Effector memory CD8-positive, alpha-beta T cell (primary cell): ENCODE data around the gene WBP1L.

Experiments used
- ATAC-seq: fragments of 150-1000 bp; cut with Tn5 transposase; replicated peaks from 2 replicates; pipeline ENCODE4 v1.10.0; 2021; ENCODE audit warnings: mild to moderate bottlenecking, moderate library complexity
- DNase-seq, 3 experiments: peaks; one replicate each; pipeline ENCODE4 v3.0.0; 2021
- H3K27ac Mint-ChIP-seq, 2 donors: one replicate each; pipeline ENCODE4 v1.8.0; 2022; ENCODE audit warnings: mild to moderate bottlenecking in 2 of 2, mixed read lengths in 2 of 2, moderate library complexity in 2 of 2
- H3K27me3 Mint-ChIP-seq, 2 donors: one replicate each; pipeline ENCODE4 v1.8.0; 2022; ENCODE audit warnings: mixed read lengths in 2 of 2
- H3K36me3 Mint-ChIP-seq: one replicate; pipeline ENCODE4 v1.8.0; 2022; ENCODE audit warnings: mild to moderate bottlenecking, moderate library complexity, mixed read lengths; ENCODE audit not compliant: insufficient read depth
- H3K4me1 Mint-ChIP-seq, 2 donors: one replicate each; pipeline ENCODE4 v1.8.0; 2022; ENCODE audit warnings: low read depth in 2 of 2, mixed read lengths in 2 of 2
- H3K4me3 Mint-ChIP-seq, 2 donors: one replicate each; pipeline ENCODE4 v1.8.0; 2022; ENCODE audit warnings: mild to moderate bottlenecking in 2 of 2, mixed read lengths in 2 of 2, moderate library complexity in 2 of 2
- H3K9me3 Mint-ChIP-seq, 2 donors: one replicate each; pipeline ENCODE4 v1.8.0; 2022; ENCODE audit warnings: mixed read lengths in 2 of 2

The WBP1L gene

DNA sequence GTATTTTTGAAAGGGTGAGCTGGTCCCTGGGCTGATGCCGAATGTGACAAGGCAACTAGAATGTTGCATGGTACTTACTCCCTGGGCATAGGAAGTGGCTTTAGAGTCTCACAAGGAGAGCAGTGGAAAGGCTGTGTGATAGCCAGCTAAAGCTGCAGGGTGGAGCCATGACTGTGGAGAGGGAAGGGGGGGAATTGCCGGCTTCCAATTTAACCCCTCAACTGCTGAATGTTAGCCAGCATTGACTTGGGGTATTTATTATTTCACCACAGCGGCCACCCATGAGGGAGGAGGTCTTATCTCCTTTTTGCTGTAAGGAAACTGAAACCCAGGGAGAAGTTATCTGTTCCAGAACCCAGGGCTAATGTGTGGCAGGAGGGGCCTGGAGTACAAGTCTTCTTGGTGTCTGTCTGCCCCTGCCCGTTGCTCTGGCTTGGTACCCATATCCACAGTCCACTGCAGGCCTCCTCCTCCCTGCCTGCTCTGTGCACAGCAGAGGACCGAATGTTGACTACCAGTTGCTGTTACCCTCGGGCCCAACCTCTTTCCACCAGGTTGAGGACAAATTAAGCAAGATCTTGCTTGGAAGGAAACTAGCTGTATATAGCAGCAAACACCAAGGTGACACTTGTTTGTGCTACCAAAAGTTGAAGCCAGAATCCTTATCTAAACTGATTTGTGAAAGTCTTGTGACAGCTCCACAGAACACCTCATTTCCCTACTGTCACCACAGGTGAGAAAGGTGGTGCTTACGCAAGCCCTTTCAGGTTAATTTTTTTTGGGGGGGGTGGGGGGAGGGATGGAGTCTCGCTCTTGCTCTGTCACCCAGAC, 37.6 kb downstream of the WBP1L start:
- Mint-ChIP-seq H3K4me3 (peak overlapping the region in 1 of 2 donors; percentile 14), H3K27me3 (no peaks in the 10 kb centered on the region), H3K27ac (peak overlapping the region in 1 of 2 donors; percentile 44), H3K4me1 (peaks cover 53 to 59% of the 10 kb centered on the region in 2 donors), H3K36me3 (peaks cover 6% of the 10 kb centered on the region), H3K9me3 (no peaks in the 10 kb centered on the region)
- ATAC-seq: no peak
- no peak for DNase-seq

DNA sequence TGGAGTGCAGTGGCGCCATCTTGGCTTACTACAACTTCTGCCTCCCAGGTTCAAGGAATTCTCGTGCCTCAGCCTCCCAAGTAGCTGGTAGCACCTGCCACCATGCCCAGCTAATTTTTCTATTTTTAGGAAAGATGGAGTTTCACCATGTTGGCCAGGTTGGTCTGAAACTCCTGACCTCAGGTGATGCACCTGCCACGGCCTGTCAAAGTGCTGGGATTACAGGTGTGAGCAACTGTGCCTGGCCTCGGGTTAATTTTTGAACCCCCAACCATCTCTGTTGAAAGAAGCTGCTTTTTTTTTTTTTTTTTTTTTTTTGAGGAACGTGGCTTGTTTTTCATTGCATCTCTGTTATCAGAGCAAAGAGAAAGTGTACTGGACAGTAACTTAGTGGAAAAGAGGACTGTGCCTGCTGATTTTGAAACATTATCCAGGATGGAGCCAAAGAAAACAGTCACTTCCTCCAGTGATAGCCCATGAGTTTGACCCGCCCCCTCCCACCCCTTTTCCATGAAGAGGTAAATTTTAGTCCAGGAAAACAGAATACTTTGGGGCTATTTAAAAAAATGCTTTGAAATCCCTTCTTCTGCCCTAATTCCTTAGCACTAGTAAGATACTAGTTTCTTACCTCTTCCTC, 38.3 kb downstream of the WBP1L start:
- peaks cover 54 to 66% of the 10 kb centered on the region in 2 donors for H3K4me1 Mint-ChIP-seq
- H3K27ac Mint-ChIP-seq: peak overlapping the region; percentile 70 to 88
- no peaks in the 10 kb centered on the region for H3K9me3 Mint-ChIP-seq

DNA sequence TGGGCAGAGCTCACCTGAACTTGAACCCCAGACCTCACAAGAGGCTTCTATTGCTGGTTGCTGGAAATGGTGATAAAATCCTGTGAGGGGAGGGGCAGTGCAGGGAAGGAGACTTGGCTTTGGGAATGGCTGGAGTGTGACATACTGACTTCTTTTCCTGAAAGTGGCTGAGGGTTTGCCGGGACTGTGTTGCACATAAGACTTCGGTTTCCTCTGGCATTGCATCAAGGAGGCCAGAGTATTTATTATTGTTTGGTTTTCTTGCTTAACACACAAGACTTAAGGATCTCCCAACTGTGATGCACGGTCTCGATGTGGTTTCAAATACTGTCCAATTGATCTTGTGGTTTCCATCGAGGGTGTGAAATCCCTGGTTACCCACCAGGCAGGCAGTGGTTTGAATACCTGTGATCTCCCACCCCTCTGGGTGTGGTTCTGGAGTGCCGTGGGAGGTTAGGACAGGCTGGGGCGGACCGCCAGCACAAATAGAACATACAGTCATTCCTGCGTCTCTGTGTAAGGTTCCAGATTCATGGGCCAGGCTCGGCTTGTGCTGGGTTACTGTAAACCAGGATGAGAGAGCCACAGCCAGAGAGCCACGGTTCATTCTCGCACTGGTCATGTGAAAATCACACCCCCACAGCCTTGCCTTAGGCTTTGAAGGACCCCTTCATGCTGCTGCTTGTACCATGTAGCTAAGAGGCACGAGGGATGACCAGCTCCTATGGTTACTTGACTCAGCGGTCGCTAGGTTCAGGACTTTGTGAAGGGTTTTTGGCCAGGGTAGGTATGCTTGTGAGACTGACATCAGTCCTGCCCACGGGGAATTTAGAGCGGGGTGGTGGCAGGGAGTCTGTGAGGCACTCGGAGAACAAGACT, 39.2 kb downstream of the WBP1L start:
- Mint-ChIP-seq H3K9me3 (no peaks in the 10 kb centered on the region), H3K27ac (peak overlapping the region; percentile 70 to 88), H3K4me1 (peaks cover 57 to 69% of the 10 kb centered on the region in 2 donors), H3K27me3 (no peaks in the 10 kb centered on the region), H3K4me3 (peak overlapping the region in 1 of 2 donors; percentile 42), H3K36me3 (peaks cover 12% of the 10 kb centered on the region)
- DNase-seq: no peak
- ATAC-seq: no peak

More for the DNA sequence above, 38.3 kb downstream of the WBP1L start:
- Mint-ChIP-seq H3K36me3 (peaks cover 6% of the 10 kb centered on the region), H3K4me3 (peak overlapping the region in 1 of 2 donors; percentile 42), H3K27me3 (no peaks in the 10 kb centered on the region)
- DNase-seq (no peak), ATAC-seq (no peak)

DNA sequence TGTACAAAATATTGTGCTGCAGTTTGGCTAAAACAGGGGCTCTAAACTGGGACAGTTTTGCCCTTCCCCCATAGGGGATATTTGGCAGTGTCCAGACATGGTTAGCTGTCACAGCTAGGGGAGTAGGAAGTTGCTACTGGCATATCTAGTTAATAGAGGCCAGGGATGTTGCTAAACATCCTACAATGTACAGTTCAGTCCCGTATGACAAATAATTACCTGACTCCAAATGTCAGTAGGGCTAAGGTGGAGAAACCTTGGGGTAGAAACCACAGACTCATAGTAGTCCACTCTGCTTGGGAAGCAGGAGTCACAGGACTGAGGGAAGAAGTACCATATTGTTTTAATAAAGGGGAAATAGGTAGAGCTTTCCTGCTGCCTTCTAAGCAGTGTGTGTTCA, 39.8 kb downstream of the WBP1L start:
- peaks cover 12% of the 10 kb centered on the region for H3K36me3 Mint-ChIP-seq
- no peaks in the 10 kb centered on the region for H3K9me3 Mint-ChIP-seq
- H3K4me1 Mint-ChIP-seq: peaks cover 52 to 67% of the 10 kb centered on the region in 2 donors
- H3K4me3 Mint-ChIP-seq: no peak overlapping the region
- H3K27me3 Mint-ChIP-seq: no peaks in the 10 kb centered on the region
- H3K27ac Mint-ChIP-seq: peak overlapping the region; percentile 70 to 88
- DNase-seq: no peak
- ATAC-seq: no peak

DNA sequence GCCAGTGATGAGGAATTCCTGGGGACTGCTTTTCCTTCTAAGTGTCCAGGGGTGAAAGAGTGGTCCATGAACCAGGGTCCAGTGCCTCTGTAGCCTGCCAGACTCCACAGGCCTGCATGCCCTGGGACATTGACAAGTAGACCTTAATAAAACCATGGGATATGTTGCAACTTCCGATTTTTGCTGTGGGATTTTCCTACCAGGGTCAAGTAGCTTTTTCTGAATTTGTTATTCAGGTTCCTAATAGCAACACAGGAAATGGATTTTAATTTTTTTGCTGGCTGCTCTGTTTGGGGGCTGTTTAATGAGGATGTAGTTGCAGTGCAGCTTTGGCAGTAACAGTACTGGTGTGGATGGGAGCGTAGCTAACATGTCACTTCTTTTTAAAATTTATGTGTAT, 42.1 kb downstream of the WBP1L start:
- Mint-ChIP-seq H3K4me3 (no peak overlapping the region), H3K4me1 (peaks cover 48 to 61% of the 10 kb centered on the region in 2 donors), H3K36me3 (peaks cover 14% of the 10 kb centered on the region), H3K27ac (peak overlapping the region; percentile 28 to 68), H3K27me3 (no peaks in the 10 kb centered on the region), H3K9me3 (no peaks in the 10 kb centered on the region)
- no peak for DNase-seq
- no peak for ATAC-seq

DNA sequence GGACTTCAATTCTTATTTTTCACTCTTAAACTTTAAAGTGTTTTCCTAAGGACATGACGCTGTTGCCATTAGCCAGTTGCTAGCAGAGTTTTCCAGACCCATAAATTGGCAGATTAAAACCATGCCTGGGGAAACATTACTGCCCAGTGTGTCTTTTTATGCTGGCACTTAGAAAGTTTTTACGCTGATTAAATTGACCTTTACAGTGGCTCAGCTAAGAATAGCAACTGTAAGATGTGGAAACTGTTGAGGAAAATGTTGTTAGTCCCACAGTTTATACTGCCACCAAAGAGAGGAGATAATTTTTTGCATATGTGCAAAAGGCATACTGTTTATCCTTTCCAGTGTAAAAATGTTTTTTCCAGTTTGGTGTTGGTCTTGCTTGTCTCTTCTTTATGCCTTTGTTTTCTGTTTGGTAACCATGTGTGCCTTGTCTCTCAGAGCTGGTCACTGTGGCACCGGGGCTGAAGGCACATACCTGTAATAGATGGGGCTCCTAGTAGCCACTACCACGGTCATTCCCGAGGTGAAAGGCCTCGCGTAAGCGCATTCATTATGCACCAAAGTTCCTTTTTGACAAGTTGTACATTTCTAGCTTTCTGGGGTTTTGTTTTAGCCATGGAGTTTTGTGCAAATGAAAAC, 48.1 kb downstream of the WBP1L start:
- H3K27ac Mint-ChIP-seq: peak overlapping the region; percentile 23 to 92
- peaks cover 12% of the 10 kb centered on the region for H3K36me3 Mint-ChIP-seq
- ATAC-seq (no peak), DNase-seq (no peak)
- no peaks in the 10 kb centered on the region for H3K27me3 Mint-ChIP-seq
- no peak overlapping the region for H3K4me3 Mint-ChIP-seq
- peaks cover 25 to 48% of the 10 kb centered on the region in 2 donors for H3K4me1 Mint-ChIP-seq
- H3K9me3 Mint-ChIP-seq: no peaks in the 10 kb centered on the region

DNA sequence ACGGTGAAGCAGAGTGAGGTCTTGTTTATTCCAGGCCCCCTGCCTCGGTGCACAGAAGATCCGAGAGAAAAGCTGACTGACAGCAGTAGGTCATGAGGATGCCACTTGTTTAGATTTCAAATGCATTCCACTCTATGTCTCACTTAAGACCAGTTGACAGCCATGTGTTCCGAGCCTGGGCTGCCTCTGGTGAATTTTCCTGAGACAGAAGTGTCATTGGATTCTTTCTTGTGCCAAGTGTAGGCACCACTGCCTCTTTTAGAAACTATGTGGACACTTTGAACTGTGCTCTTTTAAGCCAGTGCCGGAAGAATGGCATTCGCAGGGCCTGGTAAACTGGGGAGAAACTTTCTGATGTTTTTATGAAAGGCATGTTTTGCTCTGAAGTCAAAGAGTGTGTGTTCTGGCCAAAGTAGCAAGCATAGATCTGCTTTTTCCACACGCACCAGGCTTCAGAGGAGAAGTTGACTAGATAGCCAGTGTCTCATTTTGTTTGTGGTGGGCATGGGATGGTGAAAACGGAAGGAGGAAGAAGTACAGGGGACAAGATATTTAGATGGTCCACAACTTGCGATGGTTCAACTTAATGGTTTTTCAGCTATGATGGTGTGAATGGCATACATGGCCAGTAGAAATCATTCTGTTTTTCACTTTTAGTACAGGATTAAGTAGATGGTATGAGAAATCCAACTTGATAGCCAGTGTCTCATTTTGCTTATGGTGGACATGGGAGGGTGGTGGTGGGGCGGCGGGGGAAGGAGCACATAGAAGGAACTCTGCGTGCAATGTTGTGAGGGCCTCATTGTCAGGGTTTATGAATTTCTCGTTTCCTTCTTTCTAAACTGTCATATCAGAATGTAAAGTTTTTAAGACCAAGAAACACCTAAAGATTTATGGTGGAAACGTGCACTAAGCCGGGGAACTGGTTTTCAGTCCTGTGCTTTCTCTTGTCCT, 52.0 kb downstream of the WBP1L start:
- Mint-ChIP-seq H3K9me3 (no peaks in the 10 kb centered on the region), H3K27me3 (no peaks in the 10 kb centered on the region), H3K4me3 (peak overlapping the region; percentile 8 to 20), H3K27ac (peak overlapping the region; percentile 70 to 82), H3K36me3 (peaks cover 20% of the 10 kb centered on the region), H3K4me1 (peaks cover 12 to 30% of the 10 kb centered on the region in 2 donors)
- peak; percentile 5 for ATAC-seq
- DNase-seq: no peak

DNA sequence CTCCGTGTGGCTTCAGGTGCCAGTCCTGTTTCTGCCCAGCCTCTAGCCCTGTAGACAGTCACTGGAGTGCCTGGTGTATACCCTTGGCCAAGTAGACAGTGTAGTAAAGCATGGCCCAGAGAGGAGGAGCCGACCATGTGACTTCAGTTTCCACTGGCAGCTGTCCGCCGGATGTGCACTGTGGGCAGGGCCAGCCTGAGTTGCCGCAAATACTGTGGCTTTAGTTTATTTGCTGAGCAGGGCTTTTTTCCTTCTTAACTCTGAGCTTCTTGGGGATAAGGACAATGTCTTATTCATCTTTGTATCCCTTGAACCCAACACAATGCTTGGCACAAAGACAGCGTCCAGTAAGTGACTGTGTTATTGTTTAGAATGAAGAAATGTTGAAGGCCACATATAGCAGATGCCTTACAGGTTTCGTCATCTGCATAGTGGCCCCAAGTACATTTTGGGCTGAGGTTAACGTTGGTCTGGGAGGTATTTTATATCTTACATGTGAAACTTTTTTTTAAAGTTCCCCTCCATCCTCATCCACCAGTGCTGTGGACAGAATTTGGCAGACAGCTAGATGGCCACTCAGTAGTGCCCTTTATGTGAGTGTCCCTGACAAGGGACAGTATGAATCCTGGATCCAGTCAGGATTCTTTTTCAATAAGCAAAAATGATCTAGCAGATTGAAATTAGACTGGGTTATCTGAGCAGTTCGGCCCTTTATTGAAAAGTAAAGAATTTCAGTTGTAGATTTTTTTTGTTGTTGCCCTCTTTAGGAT, 52.8 kb downstream of the WBP1L start:
- Mint-ChIP-seq H3K9me3 (no peaks in the 10 kb centered on the region), H3K4me1 (peaks cover 12 to 38% of the 10 kb centered on the region in 2 donors), H3K4me3 (peak overlapping the region in 1 of 2 donors; percentile 8), H3K27ac (peak overlapping the region; percentile 38 to 82), H3K36me3 (peaks cover 24% of the 10 kb centered on the region), H3K27me3 (no peaks in the 10 kb centered on the region)
- DNase-seq: peak; percentile 11 to 25 (median 21)
- peak; percentile 97 for ATAC-seq

DNA sequence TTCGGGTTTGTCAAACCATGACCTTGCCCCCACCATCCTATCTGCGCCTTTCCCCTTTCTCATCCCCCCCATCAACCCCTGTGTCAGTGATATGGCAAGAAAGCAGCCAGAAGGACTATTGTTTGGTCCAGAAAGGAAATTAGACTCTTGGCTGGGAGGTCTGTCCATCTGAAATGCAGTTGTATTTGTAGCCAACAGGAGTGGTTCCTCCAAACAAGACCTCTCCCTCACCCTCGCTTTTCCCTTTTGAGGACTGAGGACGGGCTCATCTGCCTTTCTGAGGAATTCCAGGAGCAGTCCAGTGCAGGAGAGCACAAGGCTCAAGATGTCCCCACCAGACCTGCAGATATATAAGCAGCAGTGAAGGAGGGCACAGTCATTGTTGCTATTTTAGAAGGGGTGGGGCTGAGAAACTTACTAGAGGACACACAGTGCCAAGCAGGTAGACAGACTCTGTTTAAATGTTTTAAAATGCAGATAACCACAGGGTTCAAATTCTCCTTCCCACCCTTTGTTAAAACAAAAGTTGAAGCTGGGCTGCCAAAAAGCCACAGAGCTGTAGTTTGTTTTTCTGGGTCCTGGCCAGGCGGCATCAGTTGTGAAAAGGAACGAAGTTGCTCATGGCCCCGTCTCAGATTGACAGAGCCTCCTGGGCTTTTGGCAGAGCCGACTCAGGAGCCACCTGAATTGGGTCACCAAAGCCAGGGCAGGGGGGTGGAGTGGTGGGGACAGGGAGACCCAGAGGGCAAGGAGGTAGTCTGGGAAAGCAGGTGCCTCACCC, 56.1 kb downstream of the WBP1L start:
- Mint-ChIP-seq H3K27me3 (no peaks in the 10 kb centered on the region), H3K27ac (peak overlapping the region in 1 of 2 donors; percentile 89), H3K9me3 (no peaks in the 10 kb centered on the region), H3K4me1 (peaks cover 18 to 39% of the 10 kb centered on the region in 2 donors), H3K36me3 (peaks cover 49% of the 10 kb centered on the region), H3K4me3 (no peak overlapping the region)
- ATAC-seq: no peak
- no peak for DNase-seq

DNA sequence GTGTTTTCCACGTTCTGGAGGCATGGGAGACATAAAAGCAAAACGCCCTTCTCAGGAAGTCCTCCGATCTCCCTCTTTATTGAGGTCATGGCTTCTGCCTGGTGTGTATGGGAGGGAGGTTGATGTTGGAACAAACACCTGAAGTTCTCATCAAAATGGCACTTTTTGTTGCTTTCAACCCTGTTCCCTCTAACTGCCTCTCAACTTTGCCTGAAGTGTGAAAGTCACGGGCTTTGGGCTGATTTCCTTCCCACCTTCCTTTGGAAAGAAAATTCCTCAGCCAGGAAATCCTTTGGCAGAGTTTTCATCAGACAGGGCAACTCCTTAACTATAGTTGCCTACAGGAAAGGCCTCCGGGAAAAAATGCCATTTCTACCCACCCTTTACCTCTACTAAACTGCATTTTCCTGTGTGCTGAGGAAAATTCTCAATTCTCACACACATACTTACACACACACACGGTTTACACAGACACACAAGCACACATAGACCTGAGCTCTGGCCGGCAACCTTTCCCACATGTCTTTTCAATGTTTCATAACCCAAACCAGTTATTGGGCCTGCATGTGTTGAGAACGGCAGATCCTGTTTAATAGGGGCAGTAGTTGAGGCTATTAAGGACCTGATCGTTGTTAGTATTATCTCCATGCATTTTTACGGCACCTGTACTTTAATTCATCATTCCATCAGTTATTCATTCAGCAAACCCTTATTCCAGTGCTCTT, 57.0 kb downstream of the WBP1L start:
- H3K9me3 Mint-ChIP-seq: no peaks in the 10 kb centered on the region
- no peak overlapping the region for H3K4me3 Mint-ChIP-seq
- DNase-seq: no peak
- ATAC-seq: no peak
- peaks cover 12 to 32% of the 10 kb centered on the region in 2 donors for H3K4me1 Mint-ChIP-seq
- H3K27ac Mint-ChIP-seq: peak overlapping the region; percentile 89 to 90
- peaks cover 49% of the 10 kb centered on the region for H3K36me3 Mint-ChIP-seq
- H3K27me3 Mint-ChIP-seq: no peaks in the 10 kb centered on the region
